Spleen (tissue), 11 donors: ENCODE results near the gene CNPY4. TPM values are rescaled to one million over a fixed set of nuclear protein-coding genes. Genes with fewer than 3 reads are reported as not detected.
A peak's percentile ranks its signal among the peaks of the same experiment; 100 is the strongest.

Source experiments
- DNase-seq: peaks from one replicate; pipeline ENCODE4 v3.0.0-alpha.2; 2020
- H3K27ac ChIP-seq, 8 donors: fragments of 200-600 bp; sonication (generic) in 7 of 8; 1 replicate in 4 of 8; 2 replicates in 4 of 8; pipeline versions ENCODE4 v1.5.0 to v1.8.0; 2016 to 2021; ENCODE audit warnings: inconsistent platforms in 4 of 8, mild to moderate bottlenecking in 4 of 8, moderate library complexity in 1 of 8
- H3K27me3 ChIP-seq, 7 donors: fragments of 200-600 bp; sonication (generic) in 6 of 7; replicated peaks in 1 of 7; 1 replicate in 4 of 7; 2 replicates in 3 of 7; pipeline versions ENCODE4 v1.5.0 to v1.8.0; 2016 to 2021; ENCODE audit warnings: inconsistent platforms in 3 of 7, mild to moderate bottlenecking in 1 of 7
- H3K36me3 ChIP-seq, 6 donors: fragments of 200-600 bp; sonication (generic) in 5 of 6; 1 replicate in 4 of 6; 2 replicates in 2 of 6; pipeline versions ENCODE4 v1.5.0 to v1.8.0; 2016 to 2021; ENCODE audit warnings: inconsistent platforms in 2 of 6
- H3K4me1 ChIP-seq, 6 donors: fragments of 200-600 bp; sonication (generic) in 5 of 6; 1 replicate in 3 of 6; 2 replicates in 3 of 6; pipeline versions ENCODE4 v1.5.0 to v1.8.0; 2016 to 2021; ENCODE audit warnings: inconsistent platforms in 3 of 6
- H3K4me3 ChIP-seq, 8 donors: fragments of 200-600 bp; sonication (generic) in 7 of 8; 1 replicate in 4 of 8; 2 replicates in 4 of 8; pipeline versions ENCODE4 v1.5.0 to v1.8.0; 2016 to 2021; ENCODE audit warnings: inconsistent platforms in 4 of 8, mild to moderate bottlenecking in 4 of 8, moderate library complexity in 2 of 8
- H3K9me3 ChIP-seq, 8 donors: fragments of 200-600 bp; sonication (generic) in 7 of 8; 1 replicate in 4 of 8; 2 replicates in 4 of 8; pipeline versions ENCODE4 v1.5.0 to v1.8.0; 2016 to 2021; ENCODE audit warnings: inconsistent platforms in 4 of 8
- CTCF ChIP-seq, 11 experiments: fragments of 200-600 bp in 7 of 11; fragments of 450-650 bp in 4 of 11; sonication (generic) in 4 of 11; IDR thresholded peaks in 8 of 11; conservative IDR thresholded peaks in 3 of 11; 1 replicate in 7 of 11; 2 replicates in 4 of 11; pipeline versions ENCODE4 v1.4.0 to v1.8.0; 2016 to 2021; ENCODE audit warnings: antibody characterized with exemption in 11 of 11, inconsistent platforms in 4 of 11, mild to moderate bottlenecking in 1 of 11
- POLR2A ChIP-seq, 3 donors: fragments of 450-650 bp; IDR thresholded peaks; one replicate each; pipeline ENCODE4 v1.5.1; 2017; ENCODE audit warnings: antibody characterized with exemption in 3 of 3, mild to moderate bottlenecking in 1 of 3
- POLR2AphosphoS5 ChIP-seq, 3 donors: sonication (generic); formaldehyde crosslinking; IDR thresholded peaks; one replicate each; pipeline ENCODE4 v1.5.1; 2017; ENCODE audit warnings: antibody characterized with exemption in 3 of 3
- whole genome bisulfite sequencing, 5 donors: extraction: QIAGEN DNeasy Blood & Tissue Kit in 3 of 5; methylation state at CpG; one replicate each; pipeline versions ENCODE4 v1.1.5 to v1.1.7; 2013 to 2018; 5-methylcytosine and 5-hydroxymethylcytosine counted together
- intact Hi-C: fragments of 100-400 bp; cut with DNase I; formaldehyde crosslinking; loops from one replicate; pipeline ENCODE4 v1.15.0; 2023; ENCODE audit warnings: low total_unique reads
- polyA plus RNA-seq, 3 donors: library from polyadenylated mRNA; stranded (reverse); fragments of 200-250 nt; gene quantifications; one replicate each; pipeline ENCODE4 v1.2.1, GENCODE V29; 2013
- total RNA-seq, 7 donors: library from RNA; depleted of rRNA in 3 of 7; stranded (reverse); fragments of >200 nt in 3 of 7; fragmentation: NEBNext Ultra II Directional in 4 of 7; extraction: Animal tissue kit (Norgen Biotek cat#: 25700) in 4 of 7; gene quantifications; one replicate each; pipeline versions ENCODE4 v1.1.0 to v1.2.1, GENCODE V29; 2016 to 2021
- donor health status: healthy with polysubstance abuse.
- donor health status: DM: no; HTN: no; CAD: no; lungs with moderate emphysema.
- donor health status: DM: no; HTN: no; CAD: no.
- donor health status: Bipolar disorder and iron deficiency.
- donor health status: healthy.
- donor health status: DM: no; HTN: no; CAD: no.
- donor health status: DM: yes; HTN: yes; CAD: no.

CNPY4 gene
- total and polyA plus RNA-seq, 10 donors = 9.7 to 19.7 (median 13.8) TPM

- H3K36me3 ChIP-seq = peaks cover 0 to 69% (median 43%) of the 10 kb centered on the region in 6 donors
- DNase-seq = peak; percentile 96
- 0 to 1% (median 0%) methylated on average over 37 to 61 of the region's 61 CpGs for WGBS, 5 donors
- intact Hi-C loops = no loop called here
- TF ChIP-seq POLR2AphosphoS5 (IDR thresholded peaks at IDR 0.05) = peak; percentile 90 to 94 (median 91)
- peak in 1 of 3 donors; percentile 13 for TF ChIP-seq POLR2A (IDR thresholded peaks at IDR 0.05)
- TF ChIP-seq CTCF (IDR thresholded peaks at IDR 0.05 in 8 of 11, conservative IDR thresholded peaks at IDR 0.05 in 3 of 11) = peak in 4 of 11 experiments; percentile 8 to 20 (median 16)
- H3K27me3 ChIP-seq = no peaks in the 10 kb centered on the region
- H3K27ac ChIP-seq = peak overlapping the region; percentile 63 to 97 (median 93)
- H3K9me3 ChIP-seq = no peaks in the 10 kb centered on the region
- H3K4me1 ChIP-seq = peaks cover 13 to 38% (median 32%) of the 10 kb centered on the region in 6 donors
- H3K4me3 ChIP-seq = peak overlapping the region; percentile 58 to 99 (median 90)
These were observed 18.9 kb upstream of the CNPY4 start for GRCh38 chr7:100100420-100101015.

- H3K27ac ChIP-seq = peak within 1 kb of the TSS; percentile 79 to 97 (median 93)
- no peaks in the 10 kb centered on the region for H3K27me3 ChIP-seq
- peak in 1 of 11 experiments; percentile 35 for TF ChIP-seq CTCF (IDR thresholded peaks at IDR 0.05 in 8 of 11, conservative IDR thresholded peaks at IDR 0.05 in 3 of 11)
- peak; percentile 71 to 89 (median 86) for TF ChIP-seq POLR2AphosphoS5 (IDR thresholded peaks at IDR 0.05)
- no peak for TF ChIP-seq POLR2A (IDR thresholded peaks at IDR 0.05)
- H3K4me3 ChIP-seq = peak within 1 kb of the TSS; percentile 58 to 99 (median 90)
- peaks cover 13 to 38% (median 32%) of the 10 kb centered on the region in 6 donors for H3K4me1 ChIP-seq
- H3K9me3 ChIP-seq = no peaks in the 10 kb centered on the region
- peak; percentile 100 for DNase-seq
- intact Hi-C loops = no loop called here
- whole genome bisulfite sequencing, 5 donors = 0 to 1% (median 1%) methylated on average over 37 to 80 of the region's 80 CpGs
- H3K36me3 ChIP-seq = peaks cover 0 to 69% (median 40%) of the 10 kb centered on the region in 6 donors
These were observed 18.2 kb upstream of the CNPY4 start, which contains the start of the genes AP4M1 and MCM7 for GRCh38 chr7:100101016-100101862. TSS of gene AP4M1 (plus strand) at chr7:100101643. CDS start at chr7:100101715, 72 bp downstream. TSS of gene MCM7 (minus strand) at chr7:100101397. CDS start at chr7:100101294, 103 bp downstream.

GRCh38 chr7:100102950-100103840 lies 16.2 kb upstream of the CNPY4 start:
- WGBS, 5 donors = 91 to 94% (median 92%) methylated on average over 17 of the region's 17 CpGs
- Histone ChIP-seq H3K4me1 (peaks cover 13 to 36% (median 30%) of the 10 kb centered on the region in 6 donors), H3K27ac (no peak overlapping the region), H3K36me3 (peaks cover 0 to 69% (median 38%) of the 10 kb centered on the region in 6 donors), H3K27me3 (no peaks in the 10 kb centered on the region), H3K9me3 (no peaks in the 10 kb centered on the region), H3K4me3 (peak overlapping the region in 1 of 8 donors; percentile 99)
- DNase-seq = no peak
- TF ChIP-seq CTCF (IDR thresholded peaks at IDR 0.05 in 8 of 11, conservative IDR thresholded peaks at IDR 0.05 in 3 of 11) (no peak), POLR2AphosphoS5 (IDR thresholded peaks at IDR 0.05) (no peak)
- intact Hi-C loops = no loop called here
